Erythroblast (primary cell): ENCODE results near the gene NR0B2.

Experiments used
- GATA1 ChIP-seq: IDR thresholded peaks from 2 replicates; pipeline ENCODE4 v1.6.1; 2011; ENCODE audit warnings: low read depth, mild to moderate bottlenecking, control low read depth, low read length, moderate library complexity
- POLR2A ChIP-seq: IDR thresholded peaks from 2 replicates; pipeline ENCODE4 v1.6.1; 2011; ENCODE audit warnings: mild to moderate bottlenecking, low read length

GRCh38 chr1:26923711-26924110 is 9.9 kb upstream of the NR0B2 start:
- TF ChIP-seq POLR2A (no peak), GATA1 (no peak)
